ENCODE results near the gene USP7.
"Not testable (repeated sequence)": the region's sequence is repeated elsewhere in the genome, so short reads cannot be mapped to it uniquely, and the experiment has no call there.

GRCh38 chr16:8981901-8982300, 18.2 kb upstream of the USP7 start:
- TF ChIP-seq CTCF (IDR thresholded peaks at IDR 0.05); POLR2A (IDR thresholded peaks at IDR 0.05; ENCODE audit: low read length); RAD21 (conservative IDR thresholded peaks at IDR 0.05 in 1 of 2, IDR thresholded peaks at IDR 0.05 in 1 of 2); CHD2 (IDR thresholded peaks at IDR 0.05; ENCODE audit: low read length, partially characterized antibody); MYC (IDR thresholded peaks at IDR 0.05; ENCODE audit: borderline replicate concordance, low read length); EP300 (IDR thresholded peaks at IDR 0.05); SMC3 (IDR thresholded peaks at IDR 0.05); RFX5 (IDR thresholded peaks at IDR 0.05): not testable (repeated sequence)

Measured in A549 (cell line).